ENCODE results near the gene TMEM123.

Gene TMEM123

GRCh38 chr11:102377891-102378290, 74.7 kb downstream of the TMEM123 start:
- no peak for TF ChIP-seq REST (IDR thresholded peaks at IDR 0.05; ENCODE audit: insufficient read depth in 1 of 2, low read depth in 2 of 2, low read length in 2 of 2)
- TF ChIP-seq POLR2AphosphoS5 (IDR thresholded peaks at IDR 0.05; ENCODE audit: low read depth, low read length) = no peak
- TF ChIP-seq TAF1 (IDR thresholded peaks at IDR 0.05; ENCODE audit: borderline replicate concordance, insufficient read depth, low read length) = no peak
- TF ChIP-seq SIN3A (IDR thresholded peaks at IDR 0.05; ENCODE audit: borderline replicate concordance, insufficient read depth, low read length) = no peak
- TF ChIP-seq FOXP2 (optimal IDR thresholded peaks at IDR 0.05; ENCODE audit: borderline replicate concordance, extremely low read depth, extremely low read length, insufficient read depth) = no peak

DNA sequence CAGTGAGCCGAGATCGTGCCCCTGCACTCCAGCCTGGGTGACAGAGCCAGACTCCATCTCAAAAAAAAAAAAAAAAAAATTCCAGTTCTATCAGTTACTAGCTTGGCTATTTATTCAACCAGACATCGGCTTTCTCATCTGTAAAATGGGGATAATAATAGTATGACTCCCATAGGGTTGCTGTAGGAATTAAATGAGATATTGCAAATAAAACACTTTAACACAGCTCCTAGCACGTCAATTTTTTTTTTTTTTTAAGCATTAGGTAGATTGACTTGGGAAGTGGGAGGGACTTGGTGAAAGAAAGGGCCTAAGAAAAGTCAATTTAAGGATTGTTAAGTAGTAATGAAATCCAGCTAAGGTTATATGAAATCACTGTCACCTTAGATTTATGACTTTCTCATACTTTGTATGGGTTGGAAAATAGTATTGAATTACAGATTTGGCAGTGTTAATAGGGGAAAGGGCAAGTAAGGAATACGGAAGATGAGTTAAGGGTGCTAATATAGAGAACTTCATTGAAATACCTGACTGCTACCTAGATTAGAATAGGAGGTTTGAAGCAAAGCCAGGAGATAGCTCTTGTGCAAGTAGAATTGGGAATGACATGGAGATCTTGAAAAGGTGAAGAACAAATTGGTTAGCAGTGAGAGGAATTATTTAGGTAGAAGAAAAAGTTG, 76.7 kb downstream of the TMEM123 start:
- TF ChIP-seq TAF1 (IDR thresholded peaks at IDR 0.05; ENCODE audit: borderline replicate concordance, insufficient read depth, low read length) (no peak), SIN3A (IDR thresholded peaks at IDR 0.05; ENCODE audit: borderline replicate concordance, insufficient read depth, low read length) (no peak), POLR2AphosphoS5 (IDR thresholded peaks at IDR 0.05; ENCODE audit: low read depth, low read length) (no peak), FOXP2 (optimal IDR thresholded peaks at IDR 0.05; ENCODE audit: borderline replicate concordance, extremely low read depth, extremely low read length, insufficient read depth) (no peak), REST (IDR thresholded peaks at IDR 0.05; ENCODE audit: insufficient read depth in 1 of 2, low read depth in 2 of 2, low read length in 2 of 2) (no peak)

DNA sequence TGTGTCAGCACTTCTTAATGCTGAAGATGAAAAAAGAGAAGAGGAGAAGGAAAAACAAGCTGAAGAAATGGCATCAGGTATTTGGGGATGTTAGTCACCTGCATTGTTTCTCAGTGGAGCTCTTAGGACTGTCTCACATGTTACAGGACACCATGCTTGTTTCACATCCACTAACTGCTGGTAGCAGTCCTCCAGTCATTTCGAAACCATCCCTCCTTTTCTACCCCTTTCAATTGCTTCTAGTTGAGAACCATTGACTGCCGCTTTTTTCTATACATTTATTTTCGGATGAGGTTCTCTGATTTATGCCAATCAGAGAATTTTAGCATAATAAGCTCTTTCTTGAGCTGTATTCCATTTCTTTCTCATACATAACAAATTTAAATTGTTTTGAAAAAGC, 84.1 kb downstream of the TMEM123 start:
- TF ChIP-seq POLR2AphosphoS5 (IDR thresholded peaks at IDR 0.05; ENCODE audit: low read depth, low read length) (no peak), REST (IDR thresholded peaks at IDR 0.05; ENCODE audit: insufficient read depth in 1 of 2, low read depth in 2 of 2, low read length in 2 of 2) (no peak), SIN3A (IDR thresholded peaks at IDR 0.05; ENCODE audit: borderline replicate concordance, insufficient read depth, low read length) (no peak), FOXP2 (optimal IDR thresholded peaks at IDR 0.05; ENCODE audit: borderline replicate concordance, extremely low read depth, extremely low read length, insufficient read depth) (no peak), TAF1 (IDR thresholded peaks at IDR 0.05; ENCODE audit: borderline replicate concordance, insufficient read depth, low read length) (no peak)

- TF ChIP-seq TAF1 (IDR thresholded peaks at IDR 0.05; ENCODE audit: borderline replicate concordance, insufficient read depth, low read length) = no peak
- TF ChIP-seq POLR2AphosphoS5 (IDR thresholded peaks at IDR 0.05; ENCODE audit: low read depth, low read length) = no peak
- no peak for TF ChIP-seq FOXP2 (optimal IDR thresholded peaks at IDR 0.05; ENCODE audit: borderline replicate concordance, extremely low read depth, extremely low read length, insufficient read depth)
- no peak for TF ChIP-seq REST (IDR thresholded peaks at IDR 0.05; ENCODE audit: insufficient read depth in 1 of 2, low read depth in 2 of 2, low read length in 2 of 2)
- no peak for TF ChIP-seq SIN3A (IDR thresholded peaks at IDR 0.05; ENCODE audit: borderline replicate concordance, insufficient read depth, low read length)
Measured at GRCh38 chr11:102367364-102367763, 85.2 kb downstream of the TMEM123 start.
